Colonic mucosa (tissue), 4 donors: Measurements from ENCODE around the gene RASAL2. TPM values are rescaled to one million over a fixed set of nuclear protein-coding genes. Genes with fewer than 3 reads are reported as not detected.

Experiments used
- DNase-seq: peaks from one replicate; pipeline ENCODE4 v3.0.0-alpha.2; 2020
- H3K27ac ChIP-seq: fragments of 200-600 bp; one replicate; pipeline ENCODE4 v1.8.0; 2021
- H3K27me3 ChIP-seq: fragments of 200-600 bp; one replicate; pipeline ENCODE4 v1.8.0; 2021
- H3K36me3 ChIP-seq: fragments of 200-600 bp; one replicate; pipeline ENCODE4 v1.8.0; 2021
- H3K4me1 ChIP-seq: fragments of 200-600 bp; one replicate; pipeline ENCODE4 v1.8.0; 2021; ENCODE audit warnings: mild to moderate bottlenecking
- H3K4me3 ChIP-seq: fragments of 200-600 bp; one replicate; pipeline ENCODE4 v1.8.0; 2021
- H3K9ac ChIP-seq, 2 donors: one replicate each; pipeline ENCODE4 v1.7.0; 2013; ENCODE audit warnings: control low read depth in 2 of 2, low read depth in 2 of 2, low read length in 2 of 2
- H3K9me3 ChIP-seq: fragments of 200-600 bp; one replicate; pipeline ENCODE4 v1.8.0; 2021
- CTCF ChIP-seq: fragments of 200-600 bp; IDR thresholded peaks from one replicate; pipeline ENCODE4 v1.8.0; 2022; ENCODE audit warnings: antibody characterized with exemption, mild to moderate bottlenecking
- intact Hi-C: fragments of 100-400 bp; cut with DNase I; formaldehyde crosslinking; loops from one replicate; pipeline ENCODE4 v1.14.1; 2022
- total RNA-seq, 2 donors: library from RNA; stranded (reverse); fragmentation: NEBNext Ultra II Directional in 1 of 2; extraction: Animal tissue kit (Norgen Biotek cat#: 25700) in 1 of 2; gene quantifications; one replicate each; pipeline ENCODE4 v1.2.1, GENCODE V29; 2021
- donor health status: healthy.
- donor health status: DM: no; HTN: no; CAD: no.
- donor health status: DM: no; HTN: no; CAD: no.

Gene RASAL2
- total RNA-seq, 2 donors from 2014 or later = 9.7 to 11.8 TPM

GRCh38 chr1:178121883-178122282, 28.0 kb downstream of the RASAL2 start:
- Histone ChIP-seq H3K4me1 (no peaks in the 10 kb centered on the region), H3K36me3 (no peaks in the 10 kb centered on the region), H3K9ac (no peak overlapping the region), H3K4me3 (no peak overlapping the region), H3K27me3 (no peaks in the 10 kb centered on the region), H3K27ac (no peak overlapping the region), H3K9me3 (no peaks in the 10 kb centered on the region)
- TF ChIP-seq CTCF = no peak
- intact Hi-C loops = no loop called here
- DNase-seq = no peak

- DNase-seq = no peak
- Histone ChIP-seq H3K9ac (no peak overlapping the region), H3K9me3 (no peaks in the 10 kb centered on the region), H3K27me3 (no peaks in the 10 kb centered on the region), H3K4me3 (no peak overlapping the region), H3K4me1 (no peaks in the 10 kb centered on the region), H3K27ac (no peak overlapping the region), H3K36me3 (no peaks in the 10 kb centered on the region)
- intact Hi-C loops = no loop called here
- TF ChIP-seq CTCF = no peak
Observed at GRCh38 chr1:178122283-178122682, 28.4 kb downstream of the RASAL2 start.

GRCh38 chr1:178124115-178124514, 30.2 kb downstream of the RASAL2 start:
- Histone ChIP-seq H3K36me3 (no peaks in the 10 kb centered on the region), H3K27ac (no peak overlapping the region), H3K4me1 (no peaks in the 10 kb centered on the region), H3K9me3 (no peaks in the 10 kb centered on the region), H3K27me3 (no peaks in the 10 kb centered on the region), H3K4me3 (no peak overlapping the region), H3K9ac (no peak overlapping the region)
- intact Hi-C loops = no loop called here
- TF ChIP-seq CTCF = no peak
- no peak for DNase-seq

GRCh38 chr1:178126261-178126660, 32.4 kb downstream of the RASAL2 start:
- no peak overlapping the region for H3K4me3 ChIP-seq
- TF ChIP-seq CTCF = no peak
- no peaks in the 10 kb centered on the region for H3K9me3 ChIP-seq
- H3K27me3 ChIP-seq = no peaks in the 10 kb centered on the region
- DNase-seq = no peak
- intact Hi-C loops = no loop called here
- H3K36me3 ChIP-seq = no peaks in the 10 kb centered on the region
- no peaks in the 10 kb centered on the region for H3K4me1 ChIP-seq
- H3K27ac ChIP-seq = no peak overlapping the region
- H3K9ac ChIP-seq = no peak overlapping the region

- DNase-seq = no peak
- intact Hi-C loops = no loop called here
- Histone ChIP-seq H3K4me3 (no peak overlapping the region), H3K27ac (no peak overlapping the region), H3K9ac (no peak overlapping the region), H3K9me3 (no peaks in the 10 kb centered on the region), H3K27me3 (no peaks in the 10 kb centered on the region), H3K4me1 (no peaks in the 10 kb centered on the region), H3K36me3 (no peaks in the 10 kb centered on the region)
- TF ChIP-seq CTCF = no peak
Observed at GRCh38 chr1:178126741-178127185, 32.9 kb downstream of the RASAL2 start.
